HG03469 (cell line): Measurements from ENCODE around the gene LILRB4.
"Not testable (repeated sequence)": the region's sequence is repeated elsewhere in the genome, so short reads cannot be mapped to it uniquely, and the experiment has no call there.

Experiments used
- ATAC-seq: cut with Tn5 transposase; IDR thresholded peaks from one replicate; pipeline ENCODE4 v1.9.1; 2021; ENCODE audit warnings: mild to moderate bottlenecking, moderate library complexity, moderate number of reproducible peaks; ENCODE audit not compliant: unreplicated experiment

LILRB4 gene

GRCh38 chr19:54662730-54663129, at the start of gene LILRB4:
Gene LILRB4 (plus strand): TSS chr19:54662985. CDS start chr19:54663034, 49 bp downstream.
- no peak for ATAC-seq

GRCh38 chr19:54614726-54615125, 48.1 kb upstream of the LILRB4 start:
- ATAC-seq: no peak

DNA sequence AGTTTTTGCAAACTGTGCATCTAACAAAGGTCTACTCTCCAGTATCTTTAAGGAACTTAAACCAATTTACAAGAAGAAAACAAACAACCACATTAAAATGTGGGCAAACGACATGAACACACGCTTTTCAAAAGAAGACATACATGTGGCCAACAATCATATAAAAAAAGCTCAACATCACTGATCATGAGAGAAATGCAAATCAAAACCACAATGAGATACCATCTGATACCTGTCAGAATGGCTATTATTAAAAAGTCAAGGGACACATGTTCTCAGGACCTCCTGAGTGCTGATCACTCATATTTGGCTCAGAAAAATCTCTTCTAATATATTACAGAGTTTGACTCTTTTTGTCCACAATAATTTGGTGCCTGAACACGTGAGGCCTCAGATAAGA, 46.7 kb upstream of the LILRB4 start:
- no peak for ATAC-seq

- no peak for ATAC-seq
These were observed 45.8 kb upstream of the LILRB4 start for GRCh38 chr19:54616821-54617560.

DNA sequence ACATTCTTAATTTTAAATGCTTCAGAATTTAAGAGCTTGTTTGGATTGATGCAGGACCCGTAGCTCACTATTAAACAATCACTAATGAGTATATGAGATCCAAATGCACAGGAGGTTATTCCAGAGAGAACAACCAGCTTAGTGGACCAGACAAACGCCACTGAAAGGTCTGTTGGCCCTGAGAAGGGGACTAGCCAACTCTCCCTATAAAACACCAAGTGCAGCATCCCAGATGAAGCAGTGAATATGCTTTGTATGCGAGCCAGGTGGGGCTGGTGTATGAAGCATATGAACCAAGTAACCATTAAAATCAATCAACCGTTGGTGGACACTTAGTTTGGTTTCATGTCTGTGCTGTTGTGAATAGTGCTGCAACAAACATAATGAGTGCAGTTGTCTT, 42.3 kb upstream of the LILRB4 start:
- ATAC-seq: no peak

GRCh38 chr19:54622431-54622830, 40.4 kb upstream of the LILRB4 start:
- no peak for ATAC-seq

GRCh38 chr19:54624234-54624633, 38.6 kb upstream of the LILRB4 start:
- ATAC-seq: not testable (repeated sequence)

DNA sequence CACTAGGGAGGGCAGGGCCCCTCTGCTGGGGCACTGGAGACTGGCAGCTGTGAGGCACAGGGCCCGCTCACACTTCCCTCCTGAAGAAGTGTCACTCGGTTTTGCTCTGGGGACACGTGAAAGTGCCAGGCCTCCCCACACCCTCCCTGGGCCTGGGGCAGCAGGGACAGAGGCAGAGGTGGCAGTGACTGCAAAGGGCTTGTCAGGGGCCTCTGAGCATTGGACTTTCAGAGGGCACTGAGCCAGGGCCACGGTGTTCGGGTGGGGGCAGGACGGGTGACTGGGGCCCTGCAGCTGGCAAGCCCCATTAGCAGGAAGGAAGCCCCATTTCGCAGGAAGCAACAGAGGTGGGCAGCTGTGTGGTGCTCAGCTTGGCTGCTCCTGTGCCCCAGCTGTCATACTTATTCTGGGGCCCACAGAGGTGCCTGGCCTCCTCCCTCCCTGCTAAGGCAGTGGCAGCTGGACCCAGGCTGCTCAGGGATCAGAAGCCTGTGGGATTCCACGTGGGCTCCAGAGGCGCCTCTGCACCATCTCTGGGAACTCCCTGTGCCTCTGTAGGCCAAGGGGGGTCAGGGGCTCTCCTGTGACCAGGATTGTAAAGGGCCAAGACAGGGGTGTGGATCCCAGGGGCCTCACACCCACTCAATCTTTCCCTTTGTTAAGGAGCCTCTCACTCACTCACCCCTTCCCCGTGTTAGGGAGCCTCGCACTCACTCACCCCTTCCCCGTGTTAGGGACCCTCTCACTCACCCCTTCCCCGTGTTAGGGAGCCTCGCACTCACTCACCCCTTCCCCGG, 37.7 kb upstream of the LILRB4 start:
- not testable (repeated sequence) for ATAC-seq

DNA sequence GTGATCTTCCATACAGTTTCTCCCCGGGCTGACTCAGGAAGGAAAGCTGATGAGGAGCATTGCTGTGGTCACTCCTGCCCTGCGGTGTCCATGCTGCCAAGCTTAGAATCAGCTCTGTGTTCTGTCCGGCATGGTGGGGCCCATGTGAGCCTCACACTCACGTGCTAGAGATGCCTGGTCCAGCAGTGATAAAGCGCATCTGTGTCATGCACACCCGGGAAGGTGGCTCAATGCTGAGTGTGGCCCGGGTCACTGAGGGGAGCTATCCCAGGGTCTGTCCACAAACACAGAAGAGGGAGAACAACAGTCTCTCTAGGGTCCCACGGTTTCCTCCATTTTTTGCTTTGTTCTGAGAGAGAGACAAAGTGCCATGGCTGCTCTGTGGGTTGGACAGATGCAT, 36.0 kb upstream of the LILRB4 start:
- no peak for ATAC-seq

DNA sequence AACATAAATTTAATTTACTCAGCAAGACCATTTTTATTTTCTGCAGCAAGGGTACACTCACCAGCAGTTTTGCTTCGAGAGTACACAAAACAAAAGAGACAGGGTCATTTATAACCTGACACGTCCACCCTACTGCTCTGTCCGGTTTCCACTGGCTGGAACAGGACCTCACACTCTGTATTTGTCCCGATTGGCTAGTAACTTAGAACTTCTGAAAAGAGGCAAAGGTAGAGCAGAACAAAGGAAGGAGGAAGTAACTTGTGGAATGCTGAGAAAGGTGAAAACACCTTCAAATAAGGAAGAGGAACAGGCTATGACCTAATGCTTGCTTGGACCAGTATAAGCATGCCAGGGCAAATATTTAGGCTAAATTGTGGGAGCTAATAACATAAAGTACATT, 34.9 kb upstream of the LILRB4 start:
- ATAC-seq: not testable (repeated sequence)

DNA sequence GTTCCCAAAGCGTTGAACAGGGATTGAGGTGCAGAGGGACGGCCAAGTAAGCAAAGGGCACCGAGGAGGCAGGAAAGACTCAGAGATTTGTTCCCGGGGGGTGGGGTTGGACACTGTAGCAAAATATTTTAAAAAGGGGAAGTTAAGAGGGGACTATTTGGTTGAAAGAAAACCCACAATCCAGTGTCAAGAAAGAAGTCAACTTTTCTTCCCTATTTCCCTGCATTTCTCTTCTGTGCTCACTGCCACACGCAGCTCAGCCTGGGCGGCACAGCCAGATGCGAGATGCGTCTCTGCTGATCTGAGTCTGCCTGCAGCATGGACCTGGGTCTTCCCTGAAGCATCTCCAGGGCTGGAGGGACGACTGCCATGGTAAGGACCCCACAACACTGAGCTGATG, 32.5 kb upstream of the LILRB4 start, which contains the start of gene LILRB1:
LILRB1 (plus strand) TSS at position 223 of the 400 bp plus-strand sequence. CDS start 590 bp downstream, outside the sequence.
- not testable (repeated sequence) for ATAC-seq

GRCh38 chr19:54630782-54631181, 32.0 kb upstream of the LILRB4 start:
- ATAC-seq: no peak

GRCh38 chr19:54631489-54632337, 31.1 kb upstream of the LILRB4 start:
- ATAC-seq: not testable (repeated sequence)

- not testable (repeated sequence) for ATAC-seq
These were observed 30.3 kb upstream of the LILRB4 start for GRCh38 chr19:54632517-54632916.

DNA sequence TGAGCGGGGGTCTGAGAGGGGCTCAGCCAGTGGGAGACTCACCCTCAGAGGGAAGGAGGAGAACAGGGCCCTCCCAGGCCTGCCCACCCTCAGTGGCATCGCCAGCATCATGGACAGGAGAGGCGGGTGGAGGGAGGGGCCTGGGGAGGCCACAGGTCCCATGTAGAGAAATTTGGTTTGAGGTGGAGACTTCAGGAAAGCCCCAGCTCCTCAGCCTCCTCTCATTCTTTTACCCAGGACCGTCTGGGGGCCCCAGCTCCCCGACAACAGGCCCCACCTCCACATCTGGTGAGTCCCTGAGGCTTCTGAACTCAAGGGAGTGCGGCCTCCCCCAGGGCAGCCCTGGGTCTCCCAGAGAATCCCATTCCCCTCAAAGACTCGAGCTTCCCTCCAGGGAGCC, 29.4 kb upstream of the LILRB4 start:
- ATAC-seq: no peak

DNA sequence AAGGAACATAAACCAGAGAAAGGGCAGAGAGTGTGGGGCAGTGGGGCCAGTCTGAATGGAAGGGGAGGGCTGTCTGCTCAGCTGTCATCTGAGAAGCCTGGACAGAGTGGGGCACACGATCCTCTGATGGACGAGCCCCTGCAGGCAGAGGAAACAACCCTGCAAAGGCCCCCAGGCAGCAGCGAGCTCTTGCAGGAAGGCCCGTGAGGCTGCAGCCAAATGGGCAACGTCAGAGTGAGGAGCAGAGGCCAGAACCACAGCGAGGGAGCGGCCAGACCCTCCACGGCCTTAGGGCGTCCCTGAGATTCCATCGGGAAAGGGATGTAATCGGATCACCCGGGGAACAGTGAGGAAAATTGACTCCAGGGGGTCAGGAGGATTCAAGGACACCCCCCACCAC, 26.7 kb upstream of the LILRB4 start:
- ATAC-seq: not testable (repeated sequence)

DNA sequence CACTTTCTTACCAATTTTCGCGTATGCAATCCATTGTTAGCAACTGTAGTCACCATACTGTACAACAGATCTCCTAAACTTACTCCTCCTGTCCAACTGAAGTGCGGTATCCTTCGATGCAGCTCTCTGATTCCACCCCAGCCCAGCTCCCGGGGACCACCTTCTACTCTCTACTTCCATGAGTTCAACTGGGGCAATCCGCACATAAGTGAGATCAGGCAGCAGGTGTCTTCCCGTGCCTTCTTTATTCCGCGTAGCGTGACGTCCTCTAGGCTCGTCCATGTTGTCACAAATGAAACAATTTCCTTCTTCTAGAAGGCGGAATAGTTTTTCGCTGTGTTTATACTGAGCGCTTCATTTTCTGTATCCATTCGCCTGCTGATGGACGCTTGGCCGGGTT, 24.1 kb upstream of the LILRB4 start:
- ATAC-seq: no peak

DNA sequence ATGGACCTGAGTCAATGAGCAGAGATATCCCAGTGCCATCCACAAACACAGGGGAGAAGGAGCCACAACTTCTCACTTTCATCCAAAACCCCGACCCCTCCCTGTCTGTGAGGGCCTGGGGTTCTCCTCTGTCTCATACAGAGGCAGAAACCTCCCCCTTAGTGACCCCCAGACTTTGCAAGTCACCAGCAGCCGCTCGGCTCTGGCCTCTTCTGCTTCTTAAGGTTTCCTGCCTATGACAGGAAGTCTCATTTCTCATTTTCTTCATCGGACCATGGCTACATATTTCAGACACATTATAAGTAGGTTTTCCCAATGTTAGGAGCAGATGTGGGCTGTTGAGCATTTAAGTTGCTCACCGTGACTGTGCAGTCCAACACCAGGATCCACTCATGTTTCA, 19.8 kb upstream of the LILRB4 start:
- ATAC-seq: not testable (repeated sequence)

- ATAC-seq: not testable (repeated sequence)
These were observed 19.2 kb upstream of the LILRB4 start for GRCh38 chr19:54643583-54643982.

GRCh38 chr19:54644056-54644455, 18.7 kb upstream of the LILRB4 start:
- ATAC-seq: no peak

GRCh38 chr19:54646331-54646841, 16.4 kb upstream of the LILRB4 start:
- no peak for ATAC-seq
